GM21423 (cell line): Measurements from ENCODE around the gene SORL1.
"Not testable (repeated sequence)": the region's sequence is repeated elsewhere in the genome, so short reads cannot be mapped to it uniquely, and the experiment has no call there.

ENCODE experiments used
- ATAC-seq: cut with Tn5 transposase; IDR thresholded peaks from one replicate; pipeline ENCODE4 v1.9.1; 2021; ENCODE audit warnings: mild to moderate bottlenecking, moderate library complexity; ENCODE audit not compliant: unreplicated experiment

Gene SORL1

GRCh38 chr11:121608545-121609098 is 156.5 kb downstream of the SORL1 start:
- ATAC-seq, result no peak

- ATAC-seq, result no peak
Measured at GRCh38 chr11:121610706-121611105, 158.6 kb downstream of the SORL1 start.

- no peak for ATAC-seq
Measured at GRCh38 chr11:121611242-121611641, 159.1 kb downstream of the SORL1 start.

- ATAC-seq, result no peak
Measured at GRCh38 chr11:121613724-121614123, 161.6 kb downstream of the SORL1 start.

- no peak for ATAC-seq
Measured at GRCh38 chr11:121614636-121615240, 162.6 kb downstream of the SORL1 start.

GRCh38 chr11:121615501-121615900 is 163.4 kb downstream of the SORL1 start:
- ATAC-seq, result no peak

GRCh38 chr11:121618516-121618915 is 166.4 kb downstream of the SORL1 start:
- ATAC-seq, result no peak

- no peak for ATAC-seq
Measured at GRCh38 chr11:121625777-121626506, 173.8 kb downstream of the SORL1 start.

- no peak for ATAC-seq
Measured at GRCh38 chr11:121626507-121626875, 174.4 kb downstream of the SORL1 start.

- ATAC-seq, result no peak
Measured at GRCh38 chr11:121626980-121627379, 174.9 kb downstream of the SORL1 start.

GRCh38 chr11:121630041-121630440 is 177.9 kb downstream of the SORL1 start:
- no peak for ATAC-seq

GRCh38 chr11:121631456-121631855 is 179.3 kb downstream of the SORL1 start:
- no peak for ATAC-seq

GRCh38 chr11:121634273-121634672 is 182.2 kb downstream of the SORL1 start:
- ATAC-seq, result no peak

- ATAC-seq, result no peak
Measured at GRCh38 chr11:121634889-121635288, 182.8 kb downstream of the SORL1 start.

GRCh38 chr11:121636081-121636799 is 184.1 kb downstream of the SORL1 start:
- no peak for ATAC-seq

- no peak for ATAC-seq
Measured at GRCh38 chr11:121636800-121637176, 184.7 kb downstream of the SORL1 start.

GRCh38 chr11:121637587-121637986 is 185.5 kb downstream of the SORL1 start:
- ATAC-seq, result not testable (repeated sequence)

- no peak for ATAC-seq
Measured at GRCh38 chr11:121643479-121644186, 191.5 kb downstream of the SORL1 start.

GRCh38 chr11:121644187-121644512 is 192.0 kb downstream of the SORL1 start:
- no peak for ATAC-seq

GRCh38 chr11:121645001-121645400 is 192.9 kb downstream of the SORL1 start:
- no peak for ATAC-seq

GRCh38 chr11:121645596-121645995 is 193.5 kb downstream of the SORL1 start:
- ATAC-seq, result no peak
